ENCODE data around the gene TSHZ2. TPM values are rescaled to one million over a fixed set of nuclear protein-coding genes. Genes with fewer than 3 reads are reported as not detected.

The TSHZ2 gene
- total RNA-seq, 1 experiment from 2014 or later = 0.07 TPM

- Histone ChIP-seq H3K4me2 (ENCODE audit: low read length) (no peak overlapping the region), H3K79me2 (ENCODE audit: insufficient read depth, low read length) (no peaks in the 10 kb centered on the region), H3K27me3 (ENCODE audit: insufficient read depth, low read length) (peaks cover 70% of the 10 kb centered on the region), H3K4me3 (replicated peaks in 1 of 2; ENCODE audit: low read depth in 1 of 2, low read length in 2 of 2) (no peak overlapping the region), H2AFZ (ENCODE audit: low read depth, low read length, poor library complexity, severe bottlenecking) (no peak overlapping the region), H3K9ac (ENCODE audit: low read length) (no peak overlapping the region), H3K36me3 (ENCODE audit: control insufficient read depth in 1 of 2, insufficient read depth in 2 of 2, low read length in 2 of 2) (no peaks in the 10 kb centered on the region), H4K20me1 (ENCODE audit: insufficient read depth) (no peaks in the 10 kb centered on the region), H3K27ac (ENCODE audit: low read depth, low read length) (no peak overlapping the region), H3K4me1 (ENCODE audit: control insufficient read depth in 1 of 2, insufficient read depth in 2 of 2, low read length in 2 of 2) (no peaks in the 10 kb centered on the region), H3K9me2 (ENCODE audit: insufficient read depth) (no peaks in the 10 kb centered on the region), H3K9me3 (ENCODE audit: control insufficient read depth in 1 of 2, insufficient read depth in 1 of 2, low read depth in 1 of 2, low read length in 2 of 2) (no peaks in the 10 kb centered on the region)
- ChIA-PET RAD21 (ENCODE audit: low non-redundant PET in 1 of 2, low total read pairs in 2 of 2, uncharacterized antibody in 2 of 2, unreplicated experiment in 2 of 2) (no interaction called here), CTCF (no interaction called here), POLR2A (no interaction called here)
- DNase-seq (ENCODE audit: low read depth, low spot score) = no peak
- TF ChIP-seq YY1 (IDR thresholded peaks at IDR 0.05; ENCODE audit: extremely low read depth, insufficient replicate concordance, low read depth, low read length) = no peak
- intact Hi-C loops (cut with micrococcal nuclease) = no loop called here
- BruUV-seq (replicated peaks) = no TSS peak
- no peak for ATAC-seq
Measured at GRCh38 chr20:53255102-53255710, 283.0 kb downstream of the TSHZ2 start.

- TF ChIP-seq REST (IDR thresholded peaks at IDR 0.05; ENCODE audit: low read depth) = no peak
- no peak for TF ChIP-seq RAD21 (IDR thresholded peaks at IDR 0.05; ENCODE audit: low read depth)
- TF ChIP-seq JUND (IDR thresholded peaks at IDR 0.05) = no peak
- no peak for TF ChIP-seq EZH2 (IDR thresholded peaks at IDR 0.05)
- no peak for TF ChIP-seq TCF7L2 (IDR thresholded peaks at IDR 0.05; ENCODE audit: borderline replicate concordance, extremely low read depth, insufficient read depth, insufficient read length)
- TF ChIP-seq SIN3A (IDR thresholded peaks at IDR 0.05; ENCODE audit: low read depth) = no peak
- no peak for TF ChIP-seq ZFX (IDR thresholded peaks at IDR 0.05)
- TF ChIP-seq ZBTB33 (IDR thresholded peaks at IDR 0.05; ENCODE audit: extremely low read depth, insufficient replicate concordance, low read length) = no peak
- TF ChIP-seq EGR1 (IDR thresholded peaks at IDR 0.05; ENCODE audit: low read depth) = no peak
- no peak for TF ChIP-seq POLR2A (IDR thresholded peaks at IDR 0.05; ENCODE audit: borderline replicate concordance, extremely low read depth, insufficient read depth, insufficient read length)
- no peak for TF ChIP-seq ATF3 (IDR thresholded peaks at IDR 0.05)
- no peak for TF ChIP-seq POLR2AphosphoS5 (IDR thresholded peaks at IDR 0.05; ENCODE audit: low read depth, low read length)
- TF ChIP-seq SP1 (IDR thresholded peaks at IDR 0.05; ENCODE audit: low read depth) = no peak
- TF ChIP-seq FOSL1 (IDR thresholded peaks at IDR 0.05; ENCODE audit: low read depth) = no peak
- TF ChIP-seq CBX3 (IDR thresholded peaks at IDR 0.05; ENCODE audit: low read depth) = no peak
- H3K4me3 ChIP-seq (replicated peaks in 1 of 2; ENCODE audit: low read depth in 1 of 2, low read length in 2 of 2) = no peak overlapping the region
- H3K4me1 ChIP-seq (ENCODE audit: control insufficient read depth in 1 of 2, insufficient read depth in 2 of 2, low read length in 2 of 2) = no peaks in the 10 kb centered on the region
- H3K27me3 ChIP-seq (ENCODE audit: insufficient read depth, low read length) = peaks cover 74% of the 10 kb centered on the region
- DNase-seq (ENCODE audit: low read depth, low spot score) (no peak), ATAC-seq (no peak)
- no peaks in the 10 kb centered on the region for H4K20me1 ChIP-seq (ENCODE audit: insufficient read depth)
- RAD21 ChIA-PET (ENCODE audit: low non-redundant PET in 1 of 2, low total read pairs in 2 of 2, uncharacterized antibody in 2 of 2, unreplicated experiment in 2 of 2) = no interaction called here
- H3K9ac ChIP-seq (ENCODE audit: low read length) = no peak overlapping the region
- POLR2A ChIA-PET = no interaction called here
- H3K36me3 ChIP-seq (ENCODE audit: control insufficient read depth in 1 of 2, insufficient read depth in 2 of 2, low read length in 2 of 2) = no peaks in the 10 kb centered on the region
- H3K4me2 ChIP-seq (ENCODE audit: low read length) = no peak overlapping the region
- H3K9me3 ChIP-seq (ENCODE audit: control insufficient read depth in 1 of 2, insufficient read depth in 1 of 2, low read depth in 1 of 2, low read length in 2 of 2) = no peaks in the 10 kb centered on the region
- H3K27ac ChIP-seq (ENCODE audit: low read depth, low read length) = no peak overlapping the region
- CTCF ChIA-PET = no interaction called here
- H3K9me2 ChIP-seq (ENCODE audit: insufficient read depth) = no peaks in the 10 kb centered on the region
- no peak overlapping the region for H2AFZ ChIP-seq (ENCODE audit: low read depth, low read length, poor library complexity, severe bottlenecking)
- H3K79me2 ChIP-seq (ENCODE audit: insufficient read depth, low read length) = no peaks in the 10 kb centered on the region
- no TSS peak for BruUV-seq (replicated peaks)
- intact Hi-C loops (cut with micrococcal nuclease) = no loop called here
Measured at GRCh38 chr20:53258741-53259140, 286.6 kb downstream of the TSHZ2 start.

All from HCT116 (cell line).